Activated T-cell treated with anti-CD3 and anti-CD28 coated beads, Interleukin-2, amount 50 U/mL, for 4 hours (primary cell): ENCODE results near the gene DCAF6. TPM values are rescaled to one million over a fixed set of nuclear protein-coding genes. Genes with fewer than 3 reads are reported as not detected.

Experiments
- ATAC-seq, 2 donors: fragments of 200-7000 bp; cut with Tn5 transposase; one replicate each; pipeline ENCODE4 v1.10.0; 2021
- DNase-seq: peaks from one replicate; pipeline ENCODE4 v3.0.0-alpha.2; 2020
- H3K27me3 Mint-ChIP-seq: one replicate; pipeline ENCODE4 v1.8.0; 2021; ENCODE audit warnings: low read depth, mixed read lengths
- H3K36me3 Mint-ChIP-seq: one replicate; pipeline ENCODE4 v1.8.0; 2022; ENCODE audit warnings: mixed read lengths; ENCODE audit not compliant: insufficient read depth
- H3K4me1 Mint-ChIP-seq: one replicate; pipeline ENCODE4 v1.8.0; 2021; ENCODE audit warnings: low read depth, mixed read lengths
- H3K4me3 Mint-ChIP-seq: one replicate; pipeline ENCODE4 v1.8.0; 2021; ENCODE audit warnings: mild to moderate bottlenecking, moderate library complexity, mixed read lengths
- H3K9me3 Mint-ChIP-seq: one replicate; pipeline ENCODE4 v1.8.0; 2021; ENCODE audit warnings: mixed read lengths
- total RNA-seq, 3 donors: library from RNA; stranded (reverse); gene quantifications; one replicate each; pipeline ENCODE4 v1.2.1, GENCODE V29; 2021

The DCAF6 gene
- total RNA-seq, 3 donors from 2014 or later, result 10.7 to 12.5 (median 11.3) TPM

- H3K9me3 Mint-ChIP-seq, result no peaks in the 10 kb centered on the region
- H3K4me1 Mint-ChIP-seq, result peaks cover 2% of the 10 kb centered on the region
- H3K4me3 Mint-ChIP-seq, result no peak overlapping the region
- H3K27me3 Mint-ChIP-seq, result no peaks in the 10 kb centered on the region
- DNase-seq (no peak), ATAC-seq (no peak)
- peaks cover 29% of the 10 kb centered on the region for H3K36me3 Mint-ChIP-seq
These were observed 29.6 kb downstream of the DCAF6 start for GRCh38 chr1:167966050-167966449.

- no peaks in the 10 kb centered on the region for H3K9me3 Mint-ChIP-seq
- H3K36me3 Mint-ChIP-seq, result peaks cover 25% of the 10 kb centered on the region
- no peak for DNase-seq
- H3K4me1 Mint-ChIP-seq, result peaks cover 2% of the 10 kb centered on the region
- H3K27me3 Mint-ChIP-seq, result no peaks in the 10 kb centered on the region
- no peak for ATAC-seq
- H3K4me3 Mint-ChIP-seq, result no peak overlapping the region
These were observed 32.1 kb downstream of the DCAF6 start for GRCh38 chr1:167968569-167968968.

- no peak overlapping the region for H3K4me3 Mint-ChIP-seq
- H3K9me3 Mint-ChIP-seq, result peaks cover 4% of the 10 kb centered on the region
- no peak for DNase-seq
- no peaks in the 10 kb centered on the region for H3K27me3 Mint-ChIP-seq
- H3K4me1 Mint-ChIP-seq, result peaks cover 2% of the 10 kb centered on the region
- peaks cover 32% of the 10 kb centered on the region for H3K36me3 Mint-ChIP-seq
- ATAC-seq, result no peak
These were observed 37.3 kb downstream of the DCAF6 start for GRCh38 chr1:167973832-167974231.

GRCh38 chr1:167974698-167975097 lies 38.2 kb downstream of the DCAF6 start:
- Mint-ChIP-seq H3K27me3 (no peaks in the 10 kb centered on the region), H3K36me3 (peaks cover 38% of the 10 kb centered on the region), H3K4me3 (no peak overlapping the region), H3K9me3 (peaks cover 4% of the 10 kb centered on the region), H3K4me1 (peaks cover 2% of the 10 kb centered on the region)
- DNase-seq (no peak), ATAC-seq (no peak)

GRCh38 chr1:167977245-167977644 lies 40.8 kb downstream of the DCAF6 start:
- peaks cover 4% of the 10 kb centered on the region for H3K9me3 Mint-ChIP-seq
- H3K27me3 Mint-ChIP-seq, result no peaks in the 10 kb centered on the region
- ATAC-seq, result no peak
- peaks cover 2% of the 10 kb centered on the region for H3K4me1 Mint-ChIP-seq
- no peak for DNase-seq
- H3K36me3 Mint-ChIP-seq, result peaks cover 40% of the 10 kb centered on the region
- H3K4me3 Mint-ChIP-seq, result no peak overlapping the region

- peaks cover 33% of the 10 kb centered on the region for H3K36me3 Mint-ChIP-seq
These were observed 45.5 kb downstream of the DCAF6 start for GRCh38 chr1:167981933-167982332.

GRCh38 chr1:167983797-167984420 lies 47.4 kb downstream of the DCAF6 start:
- no peak for DNase-seq
- no peak overlapping the region for H3K4me3 Mint-ChIP-seq
- no peaks in the 10 kb centered on the region for H3K27me3 Mint-ChIP-seq
- peaks cover 7% of the 10 kb centered on the region for H3K4me1 Mint-ChIP-seq
- H3K36me3 Mint-ChIP-seq, result peaks cover 21% of the 10 kb centered on the region
- no peaks in the 10 kb centered on the region for H3K9me3 Mint-ChIP-seq
- ATAC-seq, result no peak

More at GRCh38 chr1:167981933-167982332, 45.5 kb downstream of the DCAF6 start:
- no peak for DNase-seq
- Mint-ChIP-seq H3K4me1 (peaks cover 9% of the 10 kb centered on the region), H3K27me3 (no peaks in the 10 kb centered on the region), H3K4me3 (no peak overlapping the region), H3K9me3 (peaks cover 4% of the 10 kb centered on the region)
- no peak for ATAC-seq

GRCh38 chr1:167984886-167985489 lies 48.5 kb downstream of the DCAF6 start:
- Mint-ChIP-seq H3K4me1 (peaks cover 7% of the 10 kb centered on the region), H3K9me3 (no peaks in the 10 kb centered on the region), H3K4me3 (no peak overlapping the region), H3K36me3 (peaks cover 17% of the 10 kb centered on the region), H3K27me3 (no peaks in the 10 kb centered on the region)
- ATAC-seq (no peak), DNase-seq (no peak)

GRCh38 chr1:167987174-167987573 lies 50.7 kb downstream of the DCAF6 start:
- DNase-seq, result no peak
- Mint-ChIP-seq H3K9me3 (no peaks in the 10 kb centered on the region), H3K4me3 (no peak overlapping the region), H3K4me1 (peaks cover 7% of the 10 kb centered on the region), H3K36me3 (peaks cover 19% of the 10 kb centered on the region), H3K27me3 (no peaks in the 10 kb centered on the region)
- ATAC-seq, result no peak

- ATAC-seq (no peak), DNase-seq (no peak)
- Mint-ChIP-seq H3K4me3 (no peak overlapping the region), H3K27me3 (no peaks in the 10 kb centered on the region), H3K9me3 (no peaks in the 10 kb centered on the region), H3K36me3 (peaks cover 16% of the 10 kb centered on the region), H3K4me1 (no peaks in the 10 kb centered on the region)
These were observed 55.1 kb downstream of the DCAF6 start for GRCh38 chr1:167991546-167991945.

- H3K4me1 Mint-ChIP-seq, result no peaks in the 10 kb centered on the region
- DNase-seq, result no peak
- no peak for ATAC-seq
- H3K36me3 Mint-ChIP-seq, result peaks cover 19% of the 10 kb centered on the region
- H3K9me3 Mint-ChIP-seq, result no peaks in the 10 kb centered on the region
- H3K4me3 Mint-ChIP-seq, result no peak overlapping the region
- H3K27me3 Mint-ChIP-seq, result no peaks in the 10 kb centered on the region
These were observed 57.2 kb downstream of the DCAF6 start for GRCh38 chr1:167993720-167994119.

GRCh38 chr1:167994560-167994959 lies 58.1 kb downstream of the DCAF6 start:
- no peak overlapping the region for H3K4me3 Mint-ChIP-seq
- H3K9me3 Mint-ChIP-seq, result no peaks in the 10 kb centered on the region
- DNase-seq, result no peak
- no peaks in the 10 kb centered on the region for H3K4me1 Mint-ChIP-seq
- no peak for ATAC-seq
- peaks cover 20% of the 10 kb centered on the region for H3K36me3 Mint-ChIP-seq
- no peaks in the 10 kb centered on the region for H3K27me3 Mint-ChIP-seq

- Mint-ChIP-seq H3K4me3 (no peak overlapping the region), H3K27me3 (no peaks in the 10 kb centered on the region), H3K4me1 (no peaks in the 10 kb centered on the region), H3K36me3 (peaks cover 20% of the 10 kb centered on the region), H3K9me3 (no peaks in the 10 kb centered on the region)
- ATAC-seq (no peak), DNase-seq (no peak)
These were observed 58.6 kb downstream of the DCAF6 start for GRCh38 chr1:167995038-167995437.

- no peak for ATAC-seq
- Mint-ChIP-seq H3K4me1 (no peaks in the 10 kb centered on the region), H3K27me3 (no peaks in the 10 kb centered on the region), H3K36me3 (peaks cover 24% of the 10 kb centered on the region), H3K4me3 (no peak overlapping the region), H3K9me3 (no peaks in the 10 kb centered on the region)
- DNase-seq, result no peak
These were observed 59.8 kb downstream of the DCAF6 start for GRCh38 chr1:167996266-167996665.

GRCh38 chr1:167997037-167997575 lies 60.6 kb downstream of the DCAF6 start:
- no peaks in the 10 kb centered on the region for H3K9me3 Mint-ChIP-seq
- no peak overlapping the region for H3K4me3 Mint-ChIP-seq
- ATAC-seq (no peak), DNase-seq (no peak)
- H3K27me3 Mint-ChIP-seq, result no peaks in the 10 kb centered on the region
- peaks cover 24% of the 10 kb centered on the region for H3K36me3 Mint-ChIP-seq
- H3K4me1 Mint-ChIP-seq, result no peaks in the 10 kb centered on the region
